ENCODE data around the gene PDE8B. TPM values are rescaled to one million over a fixed set of nuclear protein-coding genes. Genes with fewer than 3 reads are reported as not detected.

PDE8B gene
- total RNA-seq, 1 experiment from 2014 or later = not detected

GRCh38 chr5:77224672-77225355 lies 14.3 kb downstream of the PDE8B start:
- CTCF ChIA-PET = no interaction called here
- no peaks in the 10 kb centered on the region for H3F3A ChIP-seq (ENCODE audit: low read length, unreplicated experiment)
- POLR2A ChIA-PET (ENCODE audit: unreplicated experiment) = no interaction called here

GRCh38 chr5:77225531-77225930 lies 15.1 kb downstream of the PDE8B start:
- Histone ChIP-seq H3K27ac (ENCODE audit: low read length) (no peak overlapping the region), H3K4me1 (ENCODE audit: insufficient read depth, low read length) (no peaks in the 10 kb centered on the region), H3F3A (ENCODE audit: low read length, unreplicated experiment) (no peaks in the 10 kb centered on the region), H3K9me3 (ENCODE audit: low read length) (no peaks in the 10 kb centered on the region), H3K4me3 (ENCODE audit: low read length) (no peak overlapping the region), H3K36me3 (ENCODE audit: low read depth, low read length) (no peaks in the 10 kb centered on the region), H3K9ac (ENCODE audit: low read length) (no peak overlapping the region), H2AFZ (ENCODE audit: low read length) (no peak overlapping the region), H3K79me2 (ENCODE audit: low read length) (no peaks in the 10 kb centered on the region), H4K20me1 (ENCODE audit: low read length) (no peaks in the 10 kb centered on the region), H3K4me2 (ENCODE audit: low read length) (no peak overlapping the region), H3K27me3 (ENCODE audit: low read length) (no peaks in the 10 kb centered on the region), H3K9me2 (replicated peaks; ENCODE audit: low read length) (no peaks in the 10 kb centered on the region)
- ATAC-seq (no peak), DNase-seq (no peak)
- no peak for TF ChIP-seq CTCF (conservative IDR thresholded peaks at IDR 0.05; ENCODE audit: low read depth, low read length)
- TF ChIP-seq EZH2phosphoT487 (IDR thresholded peaks at IDR 0.05; ENCODE audit: borderline replicate concordance, low read length) = no peak
- no peak for TF ChIP-seq EZH2 (IDR thresholded peaks at IDR 0.05; ENCODE audit: low read length, unreplicated experiment)
- intact Hi-C loops (cut with micrococcal nuclease) = no loop called here
- ChIA-PET POLR2A (ENCODE audit: unreplicated experiment) (no interaction called here), CTCF (no interaction called here)
- BruUV-seq (replicated peaks) = no TSS peak

More at GRCh38 chr5:77224672-77225355, 14.3 kb downstream of the PDE8B start:
- no peaks in the 10 kb centered on the region for H4K20me1 ChIP-seq (ENCODE audit: low read length)
- H3K27ac ChIP-seq (ENCODE audit: low read length) = no peak overlapping the region
- TF ChIP-seq EZH2phosphoT487 (IDR thresholded peaks at IDR 0.05; ENCODE audit: borderline replicate concordance, low read length) (no peak), EZH2 (IDR thresholded peaks at IDR 0.05; ENCODE audit: low read length, unreplicated experiment) (no peak), CTCF (conservative IDR thresholded peaks at IDR 0.05; ENCODE audit: low read depth, low read length) (no peak)
- no peaks in the 10 kb centered on the region for H3K36me3 ChIP-seq (ENCODE audit: low read depth, low read length)
- BruUV-seq (replicated peaks) = no TSS peak
- no peaks in the 10 kb centered on the region for H3K27me3 ChIP-seq (ENCODE audit: low read length)
- no peak overlapping the region for H2AFZ ChIP-seq (ENCODE audit: low read length)
- no peaks in the 10 kb centered on the region for H3K9me2 ChIP-seq (replicated peaks; ENCODE audit: low read length)
- H3K9me3 ChIP-seq (ENCODE audit: low read length) = no peaks in the 10 kb centered on the region
- no peaks in the 10 kb centered on the region for H3K79me2 ChIP-seq (ENCODE audit: low read length)
- intact Hi-C loops (cut with micrococcal nuclease) = no loop called here
- peak; percentile 49 for ATAC-seq
- H3K4me3 ChIP-seq (ENCODE audit: low read length) = no peak overlapping the region
- H3K4me1 ChIP-seq (ENCODE audit: insufficient read depth, low read length) = no peaks in the 10 kb centered on the region
- no peak overlapping the region for H3K9ac ChIP-seq (ENCODE audit: low read length)
- peak; percentile 57 for DNase-seq
- H3K4me2 ChIP-seq (ENCODE audit: low read length) = no peak overlapping the region

- no peak overlapping the region for H3K4me2 ChIP-seq (ENCODE audit: low read length)
- intact Hi-C loops (cut with micrococcal nuclease) = loop anchor here (10.0 kb wide), 1 partner anchor 365 kb away; no protein-coding TSS in a partner anchor
These were observed 19.4 kb downstream of the PDE8B start for GRCh38 chr5:77229887-77230286.

More at GRCh38 chr5:77229887-77230286, 19.4 kb downstream of the PDE8B start:
- Histone ChIP-seq H4K20me1 (ENCODE audit: low read length) (no peaks in the 10 kb centered on the region), H3K36me3 (ENCODE audit: low read depth, low read length) (no peaks in the 10 kb centered on the region), H3K79me2 (ENCODE audit: low read length) (no peaks in the 10 kb centered on the region), H3F3A (ENCODE audit: low read length, unreplicated experiment) (no peaks in the 10 kb centered on the region), H3K9ac (ENCODE audit: low read length) (no peak overlapping the region), H2AFZ (ENCODE audit: low read length) (no peak overlapping the region), H3K4me3 (ENCODE audit: low read length) (no peak overlapping the region), H3K9me3 (ENCODE audit: low read length) (no peaks in the 10 kb centered on the region), H3K9me2 (replicated peaks; ENCODE audit: low read length) (no peaks in the 10 kb centered on the region), H3K27ac (ENCODE audit: low read length) (no peak overlapping the region), H3K27me3 (ENCODE audit: low read length) (no peaks in the 10 kb centered on the region), H3K4me1 (ENCODE audit: insufficient read depth, low read length) (no peaks in the 10 kb centered on the region)
- no TSS peak for BruUV-seq (replicated peaks)
- DNase-seq = no peak
- CTCF ChIA-PET = no interaction called here
- POLR2A ChIA-PET (ENCODE audit: unreplicated experiment) = no interaction called here
- TF ChIP-seq EZH2 (IDR thresholded peaks at IDR 0.05; ENCODE audit: low read length, unreplicated experiment) (no peak), EZH2phosphoT487 (IDR thresholded peaks at IDR 0.05; ENCODE audit: borderline replicate concordance, low read length) (no peak), CTCF (conservative IDR thresholded peaks at IDR 0.05; ENCODE audit: low read depth, low read length) (no peak)
- no peak for ATAC-seq
